ENCODE measurements around the gene DUSP2.
"Not testable (repeated sequence)": the region's sequence is repeated elsewhere in the genome, so short reads cannot be mapped to it uniquely, and the experiment has no call there.

The DUSP2 gene

DNA sequence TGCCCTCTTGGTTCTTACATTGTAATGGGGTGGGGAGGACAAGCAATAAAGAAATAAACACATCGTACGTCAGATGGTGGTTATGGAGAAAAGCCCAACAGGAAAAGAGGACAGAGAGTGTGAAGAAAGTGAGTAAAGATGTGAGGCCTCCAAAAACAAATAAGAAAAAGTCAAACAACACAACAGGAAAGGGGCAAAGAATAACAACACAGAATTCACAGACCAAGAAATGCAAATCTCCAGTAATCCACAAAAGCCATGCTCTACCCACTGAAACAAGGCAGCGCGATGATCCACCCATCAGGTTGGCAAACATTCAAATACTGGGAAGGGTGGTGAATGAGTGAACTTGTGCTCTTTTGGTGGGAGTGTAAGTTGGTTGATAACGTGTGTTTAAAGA is 16.7 kb upstream of the DUSP2 start:
- no peak for DNase-seq (ENCODE audit: low read depth)

DNA sequence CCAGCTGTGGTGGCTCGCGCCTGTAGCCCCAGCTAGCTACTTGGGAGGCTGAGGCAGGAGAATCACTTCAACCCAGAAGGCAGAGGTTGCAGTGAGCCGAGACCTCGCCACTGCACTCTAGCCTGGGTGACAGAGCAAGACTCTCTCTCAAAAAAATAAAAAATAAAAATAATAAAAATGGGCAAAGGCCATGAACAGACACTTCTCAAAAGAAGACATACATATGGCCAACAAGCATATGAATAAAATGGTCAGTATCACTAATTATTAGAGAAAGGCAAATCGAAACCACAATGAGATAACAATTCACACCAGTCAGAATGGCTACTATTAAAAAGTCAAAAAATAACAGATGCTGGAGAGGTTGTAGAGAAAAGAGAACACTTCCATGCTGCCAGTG is 15.1 kb upstream of the DUSP2 start:
- not testable (repeated sequence) for DNase-seq (ENCODE audit: low read depth)

GRCh38 chr2:96159084-96159830 is 14.0 kb upstream of the DUSP2 start:
- DNase-seq (ENCODE audit: low read depth) = no peak

GRCh38 chr2:96158554-96158940 is 13.3 kb upstream of the DUSP2 start:
- DNase-seq (ENCODE audit: low read depth) = no peak

DNA sequence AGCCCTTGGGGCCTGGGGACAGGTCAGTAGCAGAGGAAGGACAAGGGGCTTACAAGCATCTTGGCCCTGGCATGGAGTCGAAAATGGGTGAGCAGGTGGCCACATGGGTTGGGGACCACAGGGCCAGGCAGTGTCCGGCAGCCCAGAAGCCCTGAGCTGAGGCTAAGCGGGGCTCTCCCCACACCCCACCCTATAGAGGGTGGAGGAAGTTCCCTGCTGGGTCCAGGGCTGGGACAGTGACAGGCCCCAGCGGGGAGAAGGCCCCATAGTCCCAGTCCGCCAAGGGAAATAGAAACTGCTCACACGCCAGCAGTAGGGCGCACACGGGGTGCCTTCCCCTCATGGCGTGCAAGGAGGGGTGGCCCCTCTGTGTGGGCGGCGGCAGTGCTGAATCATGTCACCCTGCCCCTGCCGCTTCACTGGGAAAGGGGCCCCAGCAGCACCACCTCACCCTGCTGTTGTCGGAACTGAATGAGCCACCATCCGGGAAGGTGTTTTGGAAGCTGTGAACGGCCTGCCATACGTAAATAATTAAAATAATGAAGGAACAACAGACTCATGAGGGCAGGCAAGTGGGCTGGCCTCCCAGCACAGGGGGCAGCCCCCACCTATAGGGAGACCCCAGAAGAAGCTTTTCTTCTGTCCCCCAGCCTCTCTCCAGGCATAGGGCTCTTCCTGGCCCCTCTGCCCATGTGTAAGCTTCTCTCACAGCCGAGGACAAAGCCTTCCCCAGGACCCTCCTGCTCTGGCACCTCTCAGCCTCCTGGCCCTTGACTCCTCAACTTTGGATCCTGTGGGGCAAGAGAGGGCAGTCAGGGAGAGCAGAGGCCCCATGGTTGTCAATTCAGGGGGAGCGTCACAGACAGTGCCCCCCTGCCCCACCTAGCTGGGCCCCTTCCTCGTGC is 12.7 kb upstream of the DUSP2 start:
- no peak for DNase-seq (ENCODE audit: low read depth)

GRCh38 chr2:96156926-96157648 is 11.8 kb upstream of the DUSP2 start:
- DNase-seq (ENCODE audit: low read depth) = no peak

GRCh38 chr2:96156011-96156820 is 11.0 kb upstream of the DUSP2 start:
- DNase-seq (ENCODE audit: low read depth) = no peak

DNA sequence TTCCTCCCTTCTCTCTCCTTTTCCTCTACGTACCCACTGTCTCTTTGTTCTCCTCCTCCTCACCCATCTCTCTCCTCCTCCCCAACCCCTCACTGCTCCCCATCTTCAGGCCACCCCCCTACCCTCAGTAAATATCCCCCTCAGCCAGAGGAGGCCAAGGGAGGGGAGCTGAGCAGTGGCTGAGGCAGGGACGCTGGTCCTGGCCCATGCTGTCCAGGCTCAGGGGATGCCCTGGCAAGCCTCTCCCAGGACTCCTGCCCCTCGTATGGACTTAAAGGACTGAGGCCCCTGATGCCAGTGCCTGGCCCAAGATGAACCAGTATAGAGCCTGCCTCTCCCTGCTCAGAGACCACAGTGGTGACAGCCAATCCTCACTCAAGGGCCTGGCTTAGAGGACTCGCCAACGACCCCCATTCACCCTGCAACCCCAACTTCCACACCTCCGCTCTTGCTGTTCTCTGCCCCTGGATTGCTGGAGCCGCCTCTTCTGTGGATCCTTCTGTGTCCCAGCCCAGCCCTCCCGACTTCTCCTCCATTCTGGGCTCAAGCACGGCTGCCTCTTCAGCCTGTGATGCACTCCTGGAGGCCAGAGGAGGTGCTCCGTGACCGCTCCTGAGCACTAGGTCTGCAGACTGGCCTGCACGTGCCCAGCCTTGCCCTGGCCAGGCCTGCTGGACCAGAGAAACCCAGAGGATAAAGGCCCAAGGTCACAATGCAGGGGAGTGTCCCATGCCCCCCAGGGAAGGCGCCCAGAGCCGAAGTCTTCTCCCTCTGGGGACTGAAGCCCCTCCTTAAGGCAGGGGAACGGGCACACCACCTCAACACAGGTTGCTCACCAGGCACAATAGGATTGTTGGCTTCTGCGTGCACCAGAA is 9.5 kb upstream of the DUSP2 start:
- DNase-seq (ENCODE audit: low read depth) = no peak

DNA sequence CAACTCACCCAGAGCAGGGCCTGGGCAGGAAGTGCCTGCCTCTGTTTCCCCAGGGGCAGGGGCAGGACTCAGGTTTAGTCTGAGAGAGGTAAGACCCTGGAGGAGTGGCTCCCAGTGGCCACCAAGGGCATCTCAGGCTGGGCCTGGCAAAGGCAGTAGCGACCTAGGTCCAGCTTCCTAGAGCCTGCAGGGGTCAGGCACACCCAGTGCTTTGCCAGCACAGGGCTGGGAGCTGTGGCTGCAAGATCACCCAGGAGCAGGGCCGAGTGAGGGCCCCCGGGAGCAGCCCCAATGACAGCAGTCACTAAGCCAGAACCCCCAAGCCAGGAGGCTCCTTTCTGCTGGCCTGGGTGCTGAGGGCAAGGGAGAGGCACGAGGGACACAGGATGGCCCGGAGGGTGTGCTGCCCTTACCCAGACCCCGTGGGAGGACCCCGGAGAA is 8.8 kb upstream of the DUSP2 start:
- DNase-seq (ENCODE audit: low read depth) = no peak

DNA sequence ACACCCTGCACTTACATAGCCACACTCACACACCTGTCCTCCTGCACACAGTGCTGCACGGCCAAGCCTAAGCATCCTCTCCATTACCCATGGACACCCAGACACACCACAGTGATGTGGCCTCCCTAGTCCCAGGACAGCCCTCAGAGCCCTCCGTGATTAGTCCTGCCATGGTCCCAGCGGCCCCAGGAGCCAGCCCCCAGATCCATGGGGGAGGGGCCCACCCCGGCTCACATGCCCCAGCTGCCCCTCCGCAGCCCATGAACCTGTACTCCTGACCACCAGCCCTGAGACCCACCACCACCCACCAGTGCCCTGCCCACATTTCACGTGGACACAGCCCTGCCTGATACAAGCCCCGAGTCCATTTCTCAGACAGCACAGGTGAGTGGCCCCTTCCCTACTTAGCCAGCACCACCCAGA is 8.1 kb upstream of the DUSP2 start:
- DNase-seq (ENCODE audit: low read depth) = no peak

GRCh38 chr2:96152304-96153161 is 7.3 kb upstream of the DUSP2 start:
- DNase-seq (ENCODE audit: low read depth) = no peak

- DNase-seq (ENCODE audit: low read depth) = no peak
These were observed 6.5 kb upstream of the DUSP2 start for GRCh38 chr2:96151595-96152303.

- no peak for DNase-seq (ENCODE audit: low read depth)
These were observed 5.8 kb upstream of the DUSP2 start for GRCh38 chr2:96150791-96151594.

DNA sequence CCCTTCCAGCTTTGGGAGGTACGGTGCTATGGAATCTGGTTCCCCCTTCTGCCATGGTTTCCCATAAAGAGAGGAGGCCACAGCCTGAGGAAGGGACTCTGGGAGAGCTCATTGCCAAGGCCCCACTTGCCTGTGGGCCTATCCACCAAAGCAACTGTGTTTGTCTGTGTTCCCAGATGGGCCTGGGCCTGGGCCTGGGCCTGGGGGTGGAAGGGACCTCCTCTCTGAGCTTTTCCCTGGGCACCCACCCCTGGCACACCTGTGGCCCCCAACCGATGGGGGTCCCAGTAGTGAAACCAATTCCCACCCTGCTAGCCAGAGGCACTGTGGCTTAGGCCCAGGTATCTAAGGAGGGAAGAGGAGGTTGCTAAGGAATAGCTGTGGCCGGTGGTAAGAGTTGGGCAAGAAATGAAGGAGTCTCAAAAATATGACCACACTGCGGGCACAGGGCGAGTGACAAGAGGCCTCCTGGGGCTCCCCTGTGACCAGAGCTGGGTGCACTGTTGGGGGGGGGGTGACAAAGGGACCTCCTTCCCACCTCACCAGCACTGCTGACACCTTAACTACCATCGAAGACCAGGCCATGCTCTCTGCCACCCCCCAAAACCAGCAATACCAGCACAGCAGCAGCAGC is 4.9 kb upstream of the DUSP2 start:
- DNase-seq (ENCODE audit: low read depth) = no peak

DNA sequence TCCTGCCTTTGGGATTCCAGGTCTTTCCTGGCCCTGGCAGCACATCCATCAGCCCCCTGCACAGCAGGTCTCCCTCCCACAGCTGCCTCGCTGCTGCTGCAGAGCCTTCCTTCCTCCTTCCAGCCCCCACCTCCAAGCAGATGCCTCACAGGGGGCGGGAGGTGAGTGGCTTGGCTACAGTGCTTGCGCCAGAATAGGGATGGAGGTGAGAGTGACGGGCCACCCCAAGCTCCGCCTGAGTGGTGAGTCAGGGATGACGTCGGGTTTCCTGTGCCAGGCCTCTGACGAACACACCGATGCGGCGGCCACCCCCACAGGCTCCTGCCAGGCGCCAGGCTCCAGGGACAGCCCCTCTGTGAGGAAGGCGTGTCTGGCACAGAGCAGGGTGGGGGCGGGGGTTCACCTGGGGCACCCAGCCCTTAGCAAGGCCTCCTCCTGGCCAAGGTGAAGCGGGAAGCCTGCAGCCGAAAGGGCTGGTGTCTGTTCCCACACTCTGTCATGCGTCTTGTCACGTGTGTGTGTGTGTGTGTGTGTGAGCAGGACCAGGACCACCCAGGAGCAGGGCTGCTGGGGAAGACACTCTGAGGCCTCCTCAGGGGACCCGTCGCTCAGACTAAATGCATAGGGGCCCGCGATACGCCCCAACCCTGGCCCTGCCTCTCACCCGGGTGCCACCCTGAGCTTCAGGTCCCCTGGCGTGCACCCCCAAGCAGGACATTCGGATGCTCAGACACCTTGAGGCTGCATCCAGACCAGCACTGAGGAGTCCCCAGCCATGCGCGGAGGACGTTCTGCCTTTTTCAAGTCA is 3.4 kb upstream of the DUSP2 start:
- DNase-seq (ENCODE audit: low read depth) = peak; percentile 86

DNA sequence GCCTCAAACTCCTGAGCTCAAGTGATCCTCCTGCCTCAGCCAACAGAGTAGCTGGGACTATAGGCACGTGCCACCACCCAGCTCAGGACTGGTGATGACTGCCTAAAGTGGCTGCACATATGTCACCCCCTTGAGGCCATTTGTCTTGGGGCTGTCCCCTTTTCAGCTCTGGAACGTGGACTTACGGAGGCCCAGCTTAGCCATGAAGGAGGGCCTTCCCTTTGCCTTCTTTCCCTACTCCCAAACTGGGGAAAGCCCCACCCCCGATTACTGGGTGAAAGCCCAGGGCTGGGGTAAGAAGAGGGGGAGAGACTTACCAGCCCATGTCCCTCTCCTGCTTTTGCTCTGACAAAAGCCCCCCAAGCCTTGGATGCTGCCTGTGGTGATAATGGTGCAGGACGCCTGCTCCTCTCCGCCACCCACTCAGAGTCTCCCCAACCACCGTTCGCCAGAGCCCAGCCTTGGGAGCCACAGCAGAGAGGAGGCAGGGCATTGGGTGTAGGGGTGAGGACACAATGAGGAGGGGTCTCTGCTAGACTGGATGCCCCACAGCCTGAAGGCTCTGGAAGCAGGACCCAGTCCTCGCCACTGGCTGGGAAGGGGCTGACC is 2.5 kb upstream of the DUSP2 start:
- DNase-seq (ENCODE audit: low read depth) = no peak
